NCI-H446 (cell line): ENCODE results near the gene HP1BP3.

Experiments used
- DNase-seq, 2 experiments: peaks; one replicate each; lab custom pipeline; 2025; lab: John Stamatoyannopoulos, UW

Gene HP1BP3

GRCh38 chr1:20770314-20771087 is 16.6 kb downstream of the HP1BP3 start:
- no peak for DNase-seq

GRCh38 chr1:20767271-20767670 is 19.8 kb downstream of the HP1BP3 start:
- DNase-seq = no peak

- no peak for DNase-seq
Observed at GRCh38 chr1:20763417-20763816, 23.7 kb downstream of the HP1BP3 start.

GRCh38 chr1:20760322-20760721 is 26.8 kb downstream of the HP1BP3 start:
- DNase-seq = no peak

GRCh38 chr1:20753589-20753988 is 33.5 kb downstream of the HP1BP3 start:
- DNase-seq = no peak

- DNase-seq = no peak
Observed at GRCh38 chr1:20751462-20751990, 35.6 kb downstream of the HP1BP3 start.

GRCh38 chr1:20742671-20743070 is 44.4 kb downstream of the HP1BP3 start:
- no peak for DNase-seq

GRCh38 chr1:20740781-20741180 is 46.3 kb downstream of the HP1BP3 start:
- peak in 1 of 2 experiments; percentile 54 for DNase-seq

- DNase-seq = no peak
Observed at GRCh38 chr1:20739225-20739624, 47.9 kb downstream of the HP1BP3 start.

- no peak for DNase-seq
Observed at GRCh38 chr1:20735581-20736111, 51.5 kb downstream of the HP1BP3 start.

- DNase-seq = no peak
Observed at GRCh38 chr1:20733360-20733975, 53.6 kb downstream of the HP1BP3 start.

- peak in 1 of 2 experiments; percentile 29 for DNase-seq
Observed at GRCh38 chr1:20732588-20733359, 54.3 kb downstream of the HP1BP3 start, which contains the start of gene SH2D5. Gene SH2D5 (minus strand): TSS chr1:20732703. CDS start chr1:20728044, 4,659 bp downstream.

- peak; percentile 66 to 91 for DNase-seq
Observed at GRCh38 chr1:20732071-20732587, 55.0 kb downstream of the HP1BP3 start.

GRCh38 chr1:20731057-20731991 is 55.8 kb downstream of the HP1BP3 start:
- no peak for DNase-seq

GRCh38 chr1:20730690-20731056 is 56.4 kb downstream of the HP1BP3 start:
- no peak for DNase-seq

GRCh38 chr1:20729990-20730689 is 57.0 kb downstream of the HP1BP3 start:
- DNase-seq = no peak

GRCh38 chr1:20729155-20729931 is 57.8 kb downstream of the HP1BP3 start:
- DNase-seq = no peak

GRCh38 chr1:20728371-20729154 is 58.5 kb downstream of the HP1BP3 start:
- no peak for DNase-seq
